Hepatocyte (in vitro differentiated cells): Measurements from ENCODE around the gene PRKAA2.

Experiments
- CTCF ChIP-seq: fragments of 200-600 bp; sonication (generic); IDR thresholded peaks from 2 replicates; pipeline ENCODE4 v1.5.1; 2016; ENCODE audit warnings: antibody characterized with exemption, mild to moderate bottlenecking; ENCODE audit not compliant: poor library complexity
- EZH2phosphoT487 ChIP-seq: fragments of 200-600 bp; sonication (generic); IDR thresholded peaks from one replicate; pipeline ENCODE4 v1.6.1; 2018; ENCODE audit warnings: antibody characterized with exemption, mild to moderate bottlenecking, low read depth, moderate library complexity; ENCODE audit not compliant: unreplicated experiment, severe bottlenecking

- TF ChIP-seq CTCF (no peak), EZH2phosphoT487 (no peak)
Measured at GRCh38 chr1:56663846-56664245, 18.7 kb downstream of the PRKAA2 start.
